Embryonic facial prominence (tissue), 1 donor: ENCODE data around the gene CEL.

Experiments used
- DNase-seq: peaks from one replicate; pipeline ENCODE4 v3.0.0-alpha.2; 2016; ENCODE audit errors: extremely low spot score

The CEL gene

GRCh38 chr9:133103987-133104505 is 42.3 kb downstream of the CEL start:
- DNase-seq, result no peak

- DNase-seq, result no peak
Observed at GRCh38 chr9:133104718-133105460, 43.1 kb downstream of the CEL start.

- no peak for DNase-seq
Observed at GRCh38 chr9:133105461-133105770, 43.6 kb downstream of the CEL start.

- DNase-seq, result no peak
Observed at GRCh38 chr9:133106511-133107244, 44.9 kb downstream of the CEL start.

- DNase-seq, result no peak
Observed at GRCh38 chr9:133107245-133107722, 45.5 kb downstream of the CEL start.

GRCh38 chr9:133107961-133108793 is 46.4 kb downstream of the CEL start:
- DNase-seq, result no peak

- DNase-seq, result no peak
Observed at GRCh38 chr9:133108794-133109641, 47.2 kb downstream of the CEL start.

GRCh38 chr9:133109931-133110650 is 48.3 kb downstream of the CEL start:
- no peak for DNase-seq

GRCh38 chr9:133111808-133112662 is 50.3 kb downstream of the CEL start:
- no peak for DNase-seq

- no peak for DNase-seq
Observed at GRCh38 chr9:133112663-133113026, 50.9 kb downstream of the CEL start.

- no peak for DNase-seq
Observed at GRCh38 chr9:133113163-133113948, 51.6 kb downstream of the CEL start.

- no peak for DNase-seq
Observed at GRCh38 chr9:133113949-133114885, 52.4 kb downstream of the CEL start.

GRCh38 chr9:133114886-133115603 is 53.3 kb downstream of the CEL start:
- no peak for DNase-seq

- no peak for DNase-seq
Observed at GRCh38 chr9:133115604-133116345, 54.0 kb downstream of the CEL start.

GRCh38 chr9:133116346-133117231 is 54.8 kb downstream of the CEL start:
- no peak for DNase-seq
